ENCODE data around the gene RNF207.

DNA sequence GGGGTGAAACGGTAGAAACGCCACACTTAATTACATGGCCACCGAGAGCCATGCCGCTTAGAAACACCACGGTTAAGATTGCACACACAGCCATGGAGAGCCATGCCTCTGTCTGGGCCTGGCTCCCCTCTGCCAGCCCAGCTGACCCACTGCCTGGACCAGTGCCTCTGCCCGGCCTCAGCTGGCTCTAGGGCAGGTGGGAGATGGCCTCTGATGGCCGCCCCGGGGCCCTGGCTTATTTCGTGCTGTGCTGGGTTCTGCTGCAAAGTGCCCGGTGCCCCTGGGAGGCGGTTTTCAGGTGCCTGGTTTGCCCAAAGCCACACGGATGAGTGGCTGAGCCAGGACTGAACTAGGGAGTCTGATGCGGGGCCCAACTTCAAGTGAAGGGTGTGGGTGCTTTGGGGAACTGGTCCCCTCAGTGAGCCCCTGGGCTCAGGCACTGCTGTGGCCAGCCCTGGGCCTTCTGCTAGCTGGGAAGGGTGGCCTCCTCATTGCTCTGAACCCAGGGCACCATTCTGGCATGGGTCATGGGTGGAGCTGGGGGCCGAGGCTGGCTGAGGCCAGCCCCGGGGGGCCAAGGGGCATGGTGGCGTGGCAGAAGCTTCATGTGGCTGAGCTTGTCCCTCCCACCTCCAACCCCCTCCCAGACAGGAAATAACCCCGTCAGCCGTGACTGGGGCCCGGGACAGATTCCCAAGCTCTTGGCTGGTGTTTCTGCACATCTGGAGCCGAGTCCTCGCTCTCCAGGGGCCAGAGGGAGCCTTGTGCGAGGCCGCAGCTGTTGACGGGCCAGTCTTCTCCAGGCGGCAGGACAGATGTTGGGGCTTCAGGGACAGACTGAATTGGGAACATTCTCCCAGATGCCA, 56.9 kb downstream of the RNF207 start:
- TF ChIP-seq, protein P1, sequence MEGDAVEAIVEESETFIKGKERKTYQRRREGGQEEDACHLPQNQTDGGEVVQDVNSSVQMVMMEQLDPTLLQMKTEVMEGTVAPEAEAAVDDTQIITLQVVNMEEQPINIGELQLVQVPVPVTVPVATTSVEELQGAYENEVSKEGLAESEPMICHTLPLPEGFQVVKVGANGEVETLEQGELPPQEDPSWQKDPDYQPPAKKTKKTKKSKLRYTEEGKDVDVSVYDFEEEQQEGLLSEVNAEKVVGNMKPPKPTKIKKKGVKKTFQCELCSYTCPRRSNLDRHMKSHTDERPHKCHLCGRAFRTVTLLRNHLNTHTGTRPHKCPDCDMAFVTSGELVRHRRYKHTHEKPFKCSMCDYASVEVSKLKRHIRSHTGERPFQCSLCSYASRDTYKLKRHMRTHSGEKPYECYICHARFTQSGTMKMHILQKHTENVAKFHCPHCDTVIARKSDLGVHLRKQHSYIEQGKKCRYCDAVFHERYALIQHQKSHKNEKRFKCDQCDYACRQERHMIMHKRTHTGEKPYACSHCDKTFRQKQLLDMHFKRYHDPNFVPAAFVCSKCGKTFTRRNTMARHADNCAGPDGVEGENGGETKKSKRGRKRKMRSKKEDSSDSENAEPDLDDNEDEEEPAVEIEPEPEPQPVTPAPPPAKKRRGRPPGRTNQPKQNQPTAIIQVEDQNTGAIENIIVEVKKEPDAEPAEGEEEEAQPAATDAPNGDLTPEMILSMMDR (IDR thresholded peaks at IDR 0.05; ENCODE audit: low read depth, low read length), result no peak
- no peak for TF ChIP-seq POLR2A (IDR thresholded peaks at IDR 0.05; ENCODE audit: extremely low read depth, insufficient read length)
- TF ChIP-seq MYC (IDR thresholded peaks at IDR 0.05; ENCODE audit: low read depth, low read length), result no peak
- TF ChIP-seq, protein P2, sequence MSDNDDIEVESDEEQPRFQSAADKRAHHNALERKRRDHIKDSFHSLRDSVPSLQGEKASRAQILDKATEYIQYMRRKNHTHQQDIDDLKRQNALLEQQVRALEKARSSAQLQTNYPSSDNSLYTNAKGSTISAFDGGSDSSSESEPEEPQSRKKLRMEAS (IDR thresholded peaks at IDR 0.05; ENCODE audit: low read depth, low read length), result no peak
